Measurements from ENCODE around the gene C4A.

The C4A gene

GRCh38 chr6:31945154-31945506 is 36.7 kb upstream of the C4A start:
- H3K27ac ChIP-seq: no peak overlapping the region
- H3K36me3 ChIP-seq: no peaks in the 10 kb centered on the region; the same call in 1 of the 2 replicates
- H3K9me3 ChIP-seq (ENCODE audit: severe bottlenecking): no peaks in the 10 kb centered on the region
- no peak overlapping the region for H3K4me3 ChIP-seq (ENCODE audit: low read depth, low read length)
- no peaks in the 10 kb centered on the region for H3K27me3 ChIP-seq (ENCODE audit: insufficient read depth, low read depth, severe bottlenecking)
- TF ChIP-seq CTCF (IDR thresholded peaks at IDR 0.05; ENCODE audit: low read depth, low read length): no peak
- DNase-seq: no peak

GRCh38 chr6:31945507-31946369 is 36.1 kb upstream of the C4A start, which contains the start of gene CFB:
Gene CFB (plus strand): TSS chr6:31946095. CDS start chr6:31946222, 127 bp downstream.
- no peak within 1 kb of the TSS for H3K27ac ChIP-seq
- H3K36me3 ChIP-seq: peaks cover under 1% of the 10 kb centered on the region
- no peak for DNase-seq
- H3K4me3 ChIP-seq (ENCODE audit: low read depth, low read length): no peak within 1 kb of the TSS
- no peaks in the 10 kb centered on the region for H3K9me3 ChIP-seq (ENCODE audit: severe bottlenecking)
- TF ChIP-seq CTCF (IDR thresholded peaks at IDR 0.05; ENCODE audit: low read depth, low read length): no peak
- no peaks in the 10 kb centered on the region for H3K27me3 ChIP-seq (ENCODE audit: insufficient read depth, low read depth, severe bottlenecking)

GRCh38 chr6:31946370-31946885 is 35.4 kb upstream of the C4A start:
- H3K9me3 ChIP-seq (ENCODE audit: severe bottlenecking): no peaks in the 10 kb centered on the region
- no peaks in the 10 kb centered on the region for H3K27me3 ChIP-seq (ENCODE audit: insufficient read depth, low read depth, severe bottlenecking)
- H3K4me3 ChIP-seq (ENCODE audit: low read depth, low read length): no peak overlapping the region
- no peak overlapping the region for H3K27ac ChIP-seq
- TF ChIP-seq CTCF (IDR thresholded peaks at IDR 0.05; ENCODE audit: low read depth, low read length): no peak
- H3K36me3 ChIP-seq: peaks cover 8% of the 10 kb centered on the region
- no peak for DNase-seq

GRCh38 chr6:31947070-31947675 is 34.7 kb upstream of the C4A start:
- H3K4me3 ChIP-seq (ENCODE audit: low read depth, low read length): no peak overlapping the region
- no peak for TF ChIP-seq CTCF (IDR thresholded peaks at IDR 0.05; ENCODE audit: low read depth, low read length)
- no peaks in the 10 kb centered on the region for H3K9me3 ChIP-seq (ENCODE audit: severe bottlenecking)
- H3K36me3 ChIP-seq: peaks cover 15% of the 10 kb centered on the region
- no peak for DNase-seq
- H3K27me3 ChIP-seq (ENCODE audit: insufficient read depth, low read depth, severe bottlenecking): no peaks in the 10 kb centered on the region
- H3K27ac ChIP-seq: no peak overlapping the region

GRCh38 chr6:31947864-31948263 is 34.0 kb upstream of the C4A start:
- peaks cover 22% of the 10 kb centered on the region for H3K36me3 ChIP-seq
- H3K27me3 ChIP-seq (ENCODE audit: insufficient read depth, low read depth, severe bottlenecking): no peaks in the 10 kb centered on the region
- no peak overlapping the region for H3K27ac ChIP-seq
- no peak for TF ChIP-seq CTCF (IDR thresholded peaks at IDR 0.05; ENCODE audit: low read depth, low read length)
- H3K9me3 ChIP-seq (ENCODE audit: severe bottlenecking): no peaks in the 10 kb centered on the region
- DNase-seq: no peak
- no peak overlapping the region for H3K4me3 ChIP-seq (ENCODE audit: low read depth, low read length)

All from WERI-Rb-1 (cell line).